OCI-LY1 (cell line): ENCODE data around the gene UBE2D3.

Experiments
- CTCF ChIP-seq: fragments of 200-600 bp; sonication (generic), shearing (Covaris generic); IDR thresholded peaks from 2 replicates; pipeline ENCODE4 v1.5.1; 2017; ENCODE audit warnings: mild to moderate bottlenecking, antibody characterized with exemption, low read length, moderate library complexity, mixed read lengths
- EZH2 ChIP-seq: fragments of 200-600 bp; sonication (generic), shearing (Covaris generic); IDR thresholded peaks from 2 replicates; pipeline ENCODE4 v1.8.0; 2017; ENCODE audit warnings: borderline replicate concordance, mixed run types, mild to moderate bottlenecking, antibody characterized with exemption, low read length, moderate library complexity, mixed read lengths

DNA sequence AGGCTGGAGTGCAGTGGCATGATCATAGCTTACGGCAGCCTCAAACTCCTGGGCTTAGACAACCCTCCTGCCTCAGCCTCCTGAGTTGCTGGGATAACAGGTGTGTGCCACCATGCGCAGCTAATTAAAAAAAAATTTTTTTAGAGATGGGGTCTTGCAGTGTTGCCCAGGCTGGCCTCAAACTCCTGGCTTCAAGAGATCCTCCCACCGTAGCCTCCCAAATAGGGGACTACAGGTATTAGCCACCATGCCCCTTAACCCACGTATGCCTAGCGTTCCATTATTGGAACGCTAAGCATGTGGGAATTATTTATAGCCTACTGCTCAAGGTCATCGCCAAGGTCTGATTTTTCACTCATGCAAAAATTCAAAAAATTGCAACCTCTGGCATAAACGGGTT lies 20.3 kb upstream of the UBE2D3 start:
- TF ChIP-seq CTCF (no peak), EZH2 (no peak)
